Upper lobe of right lung (tissue), 1 donor: ENCODE results near the gene C8A. TPM values are rescaled to one million over a fixed set of nuclear protein-coding genes. Genes with fewer than 3 reads are reported as not detected.
A peak's percentile ranks its signal among the peaks of the same experiment; 100 is the strongest.

Experiments used
- ATAC-seq: fragments of 200-7000 bp; cut with Tn5 transposase; one replicate; pipeline ENCODE4 v1.9.1; 2020; ENCODE audit warnings: mild to moderate bottlenecking, moderate library complexity
- DNase-seq: peaks from one replicate; pipeline ENCODE4 v3.0.0-alpha.2; 2020
- H3K27ac ChIP-seq: fragments of 200-600 bp; one replicate; pipeline ENCODE4 v1.8.0; 2022
- H3K27me3 ChIP-seq: fragments of 200-600 bp; one replicate; pipeline ENCODE4 v1.8.0; 2022; ENCODE audit warnings: mild to moderate bottlenecking
- H3K36me3 ChIP-seq: fragments of 200-600 bp; one replicate; pipeline ENCODE4 v1.8.0; 2022
- H3K4me1 ChIP-seq: fragments of 200-600 bp; one replicate; pipeline ENCODE4 v1.8.0; 2022
- H3K4me3 ChIP-seq: fragments of 200-600 bp; one replicate; pipeline ENCODE4 v1.8.0; 2022; ENCODE audit warnings: mild to moderate bottlenecking
- H3K9me3 ChIP-seq: fragments of 200-600 bp; one replicate; pipeline ENCODE4 v1.8.0; 2022
- CTCF ChIP-seq: fragments of 200-600 bp; IDR thresholded peaks from one replicate; pipeline ENCODE4 v1.8.0; 2022; ENCODE audit warnings: antibody characterized with exemption
- intact Hi-C: fragments of 100-400 bp; cut with DNase I; formaldehyde crosslinking; loops from one replicate; pipeline ENCODE4 v1.11.0; 2022
- total RNA-seq: library from RNA; stranded (reverse); fragmentation: NEBNext Ultra II Directional; extraction: Animal tissue kit (Norgen Biotek cat#: 25700); gene quantifications from one replicate; pipeline ENCODE4 v1.2.1, GENCODE V29; 2021
- donor health status: DM: no; HTN: yes; CAD: no; lungs with severe emphysema.

C8A gene
- total RNA-seq, 1 donor from 2014 or later: not detected

DNA sequence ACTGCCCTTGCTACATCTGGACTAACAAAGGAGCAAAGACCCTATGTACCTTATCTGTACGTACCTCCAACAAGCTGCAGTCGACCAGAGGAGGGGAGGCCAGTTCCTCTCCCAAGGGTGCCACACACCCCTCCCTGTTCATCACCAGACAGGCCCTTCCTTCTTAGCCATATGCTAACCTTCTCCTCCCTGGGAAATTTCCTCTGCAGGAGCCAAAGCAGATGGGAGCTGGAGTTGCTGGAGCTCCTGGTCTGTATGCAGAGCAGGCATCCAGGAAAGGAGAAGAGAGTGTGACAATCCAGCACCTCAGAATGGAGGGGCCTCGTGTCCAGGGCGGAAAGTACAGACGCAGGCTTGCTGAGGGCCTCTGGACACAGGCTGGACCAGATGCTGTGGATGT lies 62.8 kb downstream of the C8A start:
- intact Hi-C loops: no loop called here
- no peak overlapping the region for H3K4me3 ChIP-seq
- H3K9me3 ChIP-seq: no peaks in the 10 kb centered on the region
- no peak for ATAC-seq
- H3K27ac ChIP-seq: no peak overlapping the region
- no peak for TF ChIP-seq CTCF
- no peaks in the 10 kb centered on the region for H3K27me3 ChIP-seq
- peaks cover 8% of the 10 kb centered on the region for H3K4me1 ChIP-seq
- no peaks in the 10 kb centered on the region for H3K36me3 ChIP-seq
- DNase-seq: no peak

DNA sequence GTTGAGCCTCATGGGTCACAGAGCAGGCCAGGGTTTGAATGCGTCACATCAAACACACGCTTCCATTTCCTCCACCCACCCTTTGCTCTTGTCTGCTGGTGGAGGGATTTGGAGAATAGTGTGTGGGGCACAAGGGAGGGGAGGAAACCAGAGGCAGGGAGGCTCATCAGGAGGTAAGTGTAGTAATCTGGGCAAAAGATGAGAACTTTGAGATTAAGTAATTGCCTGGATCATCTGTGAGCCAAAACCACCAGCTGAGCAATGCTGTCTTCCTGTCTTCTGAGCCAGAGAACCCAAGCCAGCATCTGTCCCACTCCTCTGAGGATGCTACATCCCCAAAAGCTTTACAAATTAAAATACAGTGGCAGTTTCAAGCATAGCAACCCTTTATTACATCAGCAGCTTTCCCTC lies 66.0 kb downstream of the C8A start:
- H3K4me1 ChIP-seq: peaks cover 8% of the 10 kb centered on the region
- no peaks in the 10 kb centered on the region for H3K36me3 ChIP-seq
- H3K27ac ChIP-seq: no peak overlapping the region
- no peak overlapping the region for H3K4me3 ChIP-seq
- intact Hi-C loops: no loop called here
- H3K27me3 ChIP-seq: no peaks in the 10 kb centered on the region
- ATAC-seq (peak; percentile 68), DNase-seq (no peak)
- TF ChIP-seq CTCF: no peak
- H3K9me3 ChIP-seq: no peaks in the 10 kb centered on the region

- H3K4me3 ChIP-seq: no peak overlapping the region
- ATAC-seq (no peak), DNase-seq (no peak)
- H3K27me3 ChIP-seq: no peaks in the 10 kb centered on the region
- intact Hi-C loops: no loop called here
- H3K4me1 ChIP-seq: peaks cover 8% of the 10 kb centered on the region
- H3K27ac ChIP-seq: no peak overlapping the region
- no peaks in the 10 kb centered on the region for H3K36me3 ChIP-seq
- no peaks in the 10 kb centered on the region for H3K9me3 ChIP-seq
- TF ChIP-seq CTCF: no peak
Measured at GRCh38 chr1:56921479-56921878, 66.9 kb downstream of the C8A start.

GRCh38 chr1:56922070-56922469 lies 67.5 kb downstream of the C8A start:
- Histone ChIP-seq H3K27me3 (no peaks in the 10 kb centered on the region), H3K9me3 (no peaks in the 10 kb centered on the region), H3K4me3 (no peak overlapping the region), H3K27ac (no peak overlapping the region), H3K4me1 (peaks cover 8% of the 10 kb centered on the region), H3K36me3 (no peaks in the 10 kb centered on the region)
- intact Hi-C loops: no loop called here
- DNase-seq (no peak), ATAC-seq (peak; percentile 10)
- no peak for TF ChIP-seq CTCF

DNA sequence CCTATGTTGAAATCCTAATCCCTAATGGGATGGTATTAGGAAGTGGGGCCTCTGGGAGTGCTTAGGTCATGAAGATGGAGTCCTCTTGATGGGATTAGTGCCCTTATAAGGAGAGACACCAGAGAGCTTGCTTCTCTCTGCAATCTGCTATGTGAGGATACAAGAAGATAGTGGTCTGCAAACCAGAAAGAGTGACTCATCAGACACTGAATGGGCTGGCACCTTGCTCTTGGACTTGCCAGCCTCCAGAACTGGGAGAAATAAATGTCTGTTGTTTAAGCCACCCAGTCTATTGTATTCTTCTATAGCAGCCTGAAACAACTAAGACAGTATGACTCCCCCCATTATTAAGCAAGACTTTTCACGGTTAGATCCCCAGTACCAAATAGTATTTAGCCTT lies 67.9 kb downstream of the C8A start:
- ATAC-seq (no peak), DNase-seq (no peak)
- no peak for TF ChIP-seq CTCF
- Histone ChIP-seq H3K4me3 (no peak overlapping the region), H3K27ac (no peak overlapping the region), H3K27me3 (no peaks in the 10 kb centered on the region), H3K4me1 (peaks cover 8% of the 10 kb centered on the region), H3K36me3 (no peaks in the 10 kb centered on the region), H3K9me3 (no peaks in the 10 kb centered on the region)
- intact Hi-C loops: no loop called here

GRCh38 chr1:56923201-56923600 lies 68.6 kb downstream of the C8A start:
- Histone ChIP-seq H3K4me1 (peaks cover 8% of the 10 kb centered on the region), H3K27me3 (no peaks in the 10 kb centered on the region), H3K27ac (no peak overlapping the region), H3K4me3 (no peak overlapping the region), H3K9me3 (no peaks in the 10 kb centered on the region), H3K36me3 (no peaks in the 10 kb centered on the region)
- TF ChIP-seq CTCF: no peak
- ATAC-seq: no peak
- DNase-seq: no peak
- intact Hi-C loops: no loop called here
